Astrocyte of the cerebellum (primary cell): Measurements from ENCODE around the gene NUDT1.

ENCODE experiments used
- DNase-seq: peaks from one replicate; pipeline ENCODE4 v3.0.0-alpha.2; 2011; ENCODE audit warnings: low read depth
- H3K4me3 ChIP-seq: 2 replicates; pipeline ENCODE4 v1.5.1; 2011; ENCODE audit warnings: mild to moderate bottlenecking, low read depth, low read length, moderate library complexity
- in situ Hi-C: cut with HindIII; loops from 2 replicates; pipeline ENCODE4 v1.10.0; 2017; ENCODE audit warnings: low sequenced_read_pairs
- TF ChIP-seq, protein P1 (sequence below): IDR thresholded peaks from 2 replicates; pipeline ENCODE4 v1.5.1; 2012; ENCODE audit warnings: low read length, low read depth, moderate library complexity, mild to moderate bottlenecking; ENCODE audit errors: missing control alignments

Gene NUDT1

DNA sequence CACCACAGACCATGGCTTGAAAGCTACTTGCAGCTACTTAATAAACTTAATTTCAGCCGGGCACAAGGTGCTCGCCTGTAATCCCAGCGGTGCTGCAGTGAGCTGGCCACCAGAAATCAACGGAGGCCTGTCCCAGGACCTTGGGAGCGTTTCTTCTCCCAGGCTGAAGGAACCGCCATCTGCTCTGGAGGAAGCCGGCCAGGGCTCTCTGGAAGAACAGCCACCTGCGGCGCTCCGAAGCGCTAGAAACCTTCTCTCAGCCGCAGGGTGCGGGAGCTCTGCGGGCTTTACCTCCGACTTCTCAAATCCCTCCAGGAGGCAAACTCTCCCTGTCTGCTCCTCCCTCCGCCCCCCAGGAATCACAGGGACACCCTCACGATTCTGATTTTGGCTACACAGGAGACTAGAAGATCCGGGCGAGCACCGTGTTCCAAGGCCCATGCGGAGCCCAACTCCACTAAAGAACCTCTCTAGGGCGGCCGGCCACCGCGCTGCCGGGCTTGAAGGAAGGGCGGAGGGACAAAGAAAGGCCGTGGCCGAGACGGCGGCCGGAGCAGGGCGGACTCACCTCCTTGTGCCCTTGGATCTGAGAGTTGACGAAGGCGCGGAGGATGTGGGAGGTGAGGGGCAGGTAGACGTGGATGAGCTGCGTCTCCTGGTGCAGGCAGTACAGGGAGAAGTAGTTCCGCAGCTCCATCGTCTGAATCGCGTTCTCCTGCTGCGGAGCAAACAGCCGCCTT is 14.4 kb downstream of the NUDT1 start:
- in situ Hi-C loops, result no loop called here
- no peak overlapping the region for H3K4me3 ChIP-seq

GRCh38 chr7:2257046-2257551 is 15.1 kb downstream of the NUDT1 start:
- in situ Hi-C loops, result no loop called here
- DNase-seq, result no peak
- TF ChIP-seq, protein P1, sequence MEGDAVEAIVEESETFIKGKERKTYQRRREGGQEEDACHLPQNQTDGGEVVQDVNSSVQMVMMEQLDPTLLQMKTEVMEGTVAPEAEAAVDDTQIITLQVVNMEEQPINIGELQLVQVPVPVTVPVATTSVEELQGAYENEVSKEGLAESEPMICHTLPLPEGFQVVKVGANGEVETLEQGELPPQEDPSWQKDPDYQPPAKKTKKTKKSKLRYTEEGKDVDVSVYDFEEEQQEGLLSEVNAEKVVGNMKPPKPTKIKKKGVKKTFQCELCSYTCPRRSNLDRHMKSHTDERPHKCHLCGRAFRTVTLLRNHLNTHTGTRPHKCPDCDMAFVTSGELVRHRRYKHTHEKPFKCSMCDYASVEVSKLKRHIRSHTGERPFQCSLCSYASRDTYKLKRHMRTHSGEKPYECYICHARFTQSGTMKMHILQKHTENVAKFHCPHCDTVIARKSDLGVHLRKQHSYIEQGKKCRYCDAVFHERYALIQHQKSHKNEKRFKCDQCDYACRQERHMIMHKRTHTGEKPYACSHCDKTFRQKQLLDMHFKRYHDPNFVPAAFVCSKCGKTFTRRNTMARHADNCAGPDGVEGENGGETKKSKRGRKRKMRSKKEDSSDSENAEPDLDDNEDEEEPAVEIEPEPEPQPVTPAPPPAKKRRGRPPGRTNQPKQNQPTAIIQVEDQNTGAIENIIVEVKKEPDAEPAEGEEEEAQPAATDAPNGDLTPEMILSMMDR, result no peak
- H3K4me3 ChIP-seq, result no peak overlapping the region

More for the DNA sequence above, 14.4 kb downstream of the NUDT1 start:
- TF ChIP-seq, protein P1, result no peak
- DNase-seq, result no peak

GRCh38 chr7:2257651-2258050 is 15.6 kb downstream of the NUDT1 start:
- H3K4me3 ChIP-seq, result no peak overlapping the region
- TF ChIP-seq, protein P1, result no peak
- in situ Hi-C loops, result no loop called here
- no peak for DNase-seq

GRCh38 chr7:2258661-2259365 is 16.8 kb downstream of the NUDT1 start:
- in situ Hi-C loops, result no loop called here
- TF ChIP-seq, protein P1, result no peak
- H3K4me3 ChIP-seq, result no peak overlapping the region
- DNase-seq, result no peak

DNA sequence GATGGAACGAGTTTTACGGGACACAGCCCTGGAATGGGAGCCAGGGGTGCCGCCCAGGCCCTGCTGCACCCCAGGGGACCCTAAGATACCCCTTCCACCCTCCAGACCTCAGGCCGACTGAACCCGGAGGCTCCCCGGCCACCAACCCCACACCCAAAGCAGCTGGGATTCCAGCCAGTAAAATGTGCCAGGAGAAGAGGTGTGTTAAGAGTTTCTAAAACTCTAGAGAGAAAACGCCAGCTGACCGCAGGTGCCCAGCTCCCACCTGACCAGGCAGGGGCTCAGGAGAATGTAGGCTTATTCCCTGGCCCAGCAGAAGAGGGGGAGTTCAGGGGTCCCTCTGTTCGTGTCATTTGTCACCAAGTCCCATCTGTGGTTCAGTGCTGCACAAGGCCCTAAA is 17.5 kb downstream of the NUDT1 start:
- DNase-seq, result no peak
- in situ Hi-C loops, result no loop called here
- TF ChIP-seq, protein P1, result no peak
- no peak overlapping the region for H3K4me3 ChIP-seq

DNA sequence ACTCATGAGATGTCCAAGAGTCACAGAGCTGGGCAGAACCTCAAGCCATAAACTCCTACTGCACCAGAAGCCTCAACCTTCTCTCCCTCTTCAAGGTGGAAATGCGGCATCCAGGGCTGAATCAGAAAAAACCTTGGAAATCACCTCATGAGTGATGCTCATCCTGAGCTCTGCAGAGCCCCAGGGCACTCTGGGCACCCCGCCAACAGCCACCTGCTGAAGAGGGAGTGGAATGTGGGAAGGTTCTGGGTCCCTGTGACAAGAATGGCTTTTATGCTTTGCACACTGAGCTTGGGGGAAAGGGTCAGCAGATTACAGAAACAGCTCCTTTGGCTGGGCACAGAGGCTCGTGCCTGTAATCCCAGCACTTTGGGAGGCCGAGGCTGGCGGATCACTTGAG is 18.8 kb downstream of the NUDT1 start:
- TF ChIP-seq, protein P1, result no peak
- in situ Hi-C loops, result no loop called here
- DNase-seq, result no peak
- no peak overlapping the region for H3K4me3 ChIP-seq
